Aorta (tissue), 5 donors: ENCODE results near the gene PAK1. TPM values are rescaled to one million over a fixed set of nuclear protein-coding genes. Genes with fewer than 3 reads are reported as not detected.

Experiments
- ATAC-seq: fragments of 200-7000 bp; cut with Tn5 transposase; one replicate; pipeline ENCODE4 v1.9.1; 2022; ENCODE audit warnings: moderate library complexity; ENCODE audit not compliant: low FRiP score
- DNase-seq, 2 donors: peaks; one replicate each; pipeline ENCODE4 v3.0.0-alpha.2; 2020
- H3K27ac ChIP-seq, 2 donors: one replicate each; pipeline ENCODE4 v1.5.1; 2013; ENCODE audit warnings: low read length in 2 of 2, mild to moderate bottlenecking in 2 of 2, moderate library complexity in 2 of 2, control low read depth in 1 of 2, inconsistent platforms in 1 of 2, low read depth in 1 of 2
- H3K27me3 ChIP-seq, 2 donors: one replicate each; pipeline ENCODE4 v1.6.1; 2013; ENCODE audit warnings: control low read depth in 1 of 2, low read length in 1 of 2, mild to moderate bottlenecking in 1 of 2, moderate library complexity in 1 of 2; ENCODE audit not compliant: insufficient read depth in 2 of 2, control insufficient read depth in 1 of 2
- H3K36me3 ChIP-seq, 2 donors: one replicate each; pipeline ENCODE4 v1.6.1; 2013; ENCODE audit warnings: control low read depth in 1 of 2, low read length in 1 of 2, mild to moderate bottlenecking in 1 of 2; ENCODE audit not compliant: insufficient read depth in 2 of 2, control insufficient read depth in 1 of 2
- H3K4me1 ChIP-seq, 2 donors: one replicate each; pipeline ENCODE4 v1.6.1; 2013; ENCODE audit warnings: low read length in 2 of 2, control low read depth in 1 of 2, mild to moderate bottlenecking in 1 of 2, moderate library complexity in 1 of 2; ENCODE audit not compliant: insufficient read depth in 2 of 2, control insufficient read depth in 1 of 2
- H3K4me3 ChIP-seq, 2 donors: one replicate each; pipeline ENCODE4 v1.5.1; 2013; ENCODE audit warnings: low read length in 2 of 2, control low read depth in 1 of 2, mild to moderate bottlenecking in 1 of 2
- H3K9me3 ChIP-seq: one replicate; pipeline ENCODE4 v1.6.1; 2013; ENCODE audit warnings: mild to moderate bottlenecking, low read length; ENCODE audit not compliant: control insufficient read depth
- WGBS, 2 donors: extraction: QIAGEN DNeasy Blood & Tissue Kit; methylation state at CpG; one replicate each; pipeline ENCODE4 v1.1.7; 2013; 5-methylcytosine and 5-hydroxymethylcytosine counted together
- intact Hi-C, 2 donors: fragments of 100-400 bp; cut with DNase I; formaldehyde crosslinking; loops; one replicate each; pipeline versions ENCODE4 v1.14.2 to v1.15.0; 2022
- polyA plus RNA-seq, 2 donors: library from polyadenylated mRNA; stranded (reverse); fragments of 200-250 nt; gene quantifications; one replicate each; pipeline ENCODE4 v1.2.3, GENCODE V29; 2013
- total RNA-seq, 2 donors: library from RNA; stranded (reverse); fragmentation: NEBNext Ultra II Directional; extraction: Animal tissue kit (Norgen Biotek cat#: 25700); gene quantifications; one replicate each; pipeline ENCODE4 v1.2.1, GENCODE V29; 2021
- donor health status: healthy with polysubstance abuse.
- donor health status: Bipolar disorder and iron deficiency.
- donor health status: DM: no; HTN: no; CAD: no.
- donor health status: DM: no; HTN: no; CAD: no.
- donor health status: DM: yes; HTN: yes; CAD: no.

Gene PAK1
- total and polyA plus RNA-seq, 4 donors = 9.4 to 42.6 (median 19.4) TPM

GRCh38 chr11:77318600-77318999 is 155.3 kb downstream of the PAK1 start:
- Histone ChIP-seq H3K9me3 (no peaks in the 10 kb centered on the region), H3K4me3 (no peak overlapping the region), H3K27me3 (no peaks in the 10 kb centered on the region), H3K27ac (no peak overlapping the region), H3K4me1 (no peaks in the 10 kb centered on the region), H3K36me3 (peaks cover 0 to 7% of the 10 kb centered on the region in 2 donors)
- whole genome bisulfite sequencing, 2 donors = 85 to 86% methylated on average over 2 of the region's 2 CpGs
- ATAC-seq = no peak
- no peak for DNase-seq
- intact Hi-C loops = no loop called here

GRCh38 chr11:77316733-77317342 is 157.1 kb downstream of the PAK1 start:
- ATAC-seq (no peak), DNase-seq (no peak)
- H3K36me3 ChIP-seq = no peaks in the 10 kb centered on the region
- no peaks in the 10 kb centered on the region for H3K4me1 ChIP-seq
- intact Hi-C loops = no loop called here
- no peaks in the 10 kb centered on the region for H3K9me3 ChIP-seq
- WGBS, 2 donors = 29 to 36% methylated on average over 5 of the region's 5 CpGs
- H3K27me3 ChIP-seq = no peaks in the 10 kb centered on the region
- no peak overlapping the region for H3K27ac ChIP-seq
- H3K4me3 ChIP-seq = no peak overlapping the region

- Histone ChIP-seq H3K27me3 (no peaks in the 10 kb centered on the region), H3K36me3 (no peaks in the 10 kb centered on the region), H3K9me3 (no peaks in the 10 kb centered on the region), H3K4me1 (no peaks in the 10 kb centered on the region), H3K27ac (no peak overlapping the region), H3K4me3 (no peak overlapping the region)
- intact Hi-C loops = no loop called here
- ATAC-seq (no peak), DNase-seq (no peak)
Measured at GRCh38 chr11:77312107-77312506, 161.8 kb downstream of the PAK1 start.

- H3K4me3 ChIP-seq = no peak overlapping the region
- no peaks in the 10 kb centered on the region for H3K36me3 ChIP-seq
- ATAC-seq (no peak), DNase-seq (no peak)
- intact Hi-C loops = no loop called here
- H3K27me3 ChIP-seq = no peaks in the 10 kb centered on the region
- no peaks in the 10 kb centered on the region for H3K4me1 ChIP-seq
- no peak overlapping the region for H3K27ac ChIP-seq
- no peaks in the 10 kb centered on the region for H3K9me3 ChIP-seq
- WGBS, 2 donors = 93 to 94% methylated on average over 3 of the region's 3 CpGs
Measured at GRCh38 chr11:77311701-77312100, 162.2 kb downstream of the PAK1 start.

- Histone ChIP-seq H3K9me3 (no peaks in the 10 kb centered on the region), H3K4me3 (no peak overlapping the region), H3K36me3 (no peaks in the 10 kb centered on the region), H3K27ac (no peak overlapping the region), H3K4me1 (no peaks in the 10 kb centered on the region), H3K27me3 (no peaks in the 10 kb centered on the region)
- DNase-seq = no peak
- 70 to 78% methylated on average over 5 of the region's 5 CpGs for WGBS, 2 donors
- intact Hi-C loops = no loop called here
- no peak for ATAC-seq
Measured at GRCh38 chr11:77310721-77311120, 163.2 kb downstream of the PAK1 start.

GRCh38 chr11:77309401-77310085 is 164.4 kb downstream of the PAK1 start:
- ATAC-seq = no peak
- Histone ChIP-seq H3K9me3 (no peaks in the 10 kb centered on the region), H3K27ac (no peak overlapping the region), H3K4me3 (no peak overlapping the region), H3K36me3 (no peaks in the 10 kb centered on the region), H3K4me1 (no peaks in the 10 kb centered on the region), H3K27me3 (no peaks in the 10 kb centered on the region)
- DNase-seq = no peak
- intact Hi-C loops = no loop called here
- WGBS, 2 donors = 78 to 80% methylated on average over 5 of the region's 5 CpGs

- DNase-seq = no peak
- intact Hi-C loops = no loop called here
- Histone ChIP-seq H3K4me1 (no peaks in the 10 kb centered on the region), H3K9me3 (no peaks in the 10 kb centered on the region), H3K36me3 (no peaks in the 10 kb centered on the region), H3K27me3 (no peaks in the 10 kb centered on the region), H3K27ac (no peak overlapping the region), H3K4me3 (no peak overlapping the region)
- ATAC-seq = no peak
Measured at GRCh38 chr11:77308838-77309237, 165.1 kb downstream of the PAK1 start.

GRCh38 chr11:77303328-77303727 is 170.6 kb downstream of the PAK1 start:
- no peak overlapping the region for H3K27ac ChIP-seq
- intact Hi-C loops = no loop called here
- no peak for DNase-seq
- no peaks in the 10 kb centered on the region for H3K36me3 ChIP-seq
- ATAC-seq = no peak
- H3K4me1 ChIP-seq = no peaks in the 10 kb centered on the region
- H3K9me3 ChIP-seq = no peaks in the 10 kb centered on the region
- WGBS, 2 donors = 79 to 81% methylated on average over 2 of the region's 2 CpGs
- no peaks in the 10 kb centered on the region for H3K27me3 ChIP-seq
- no peak overlapping the region for H3K4me3 ChIP-seq

DNA sequence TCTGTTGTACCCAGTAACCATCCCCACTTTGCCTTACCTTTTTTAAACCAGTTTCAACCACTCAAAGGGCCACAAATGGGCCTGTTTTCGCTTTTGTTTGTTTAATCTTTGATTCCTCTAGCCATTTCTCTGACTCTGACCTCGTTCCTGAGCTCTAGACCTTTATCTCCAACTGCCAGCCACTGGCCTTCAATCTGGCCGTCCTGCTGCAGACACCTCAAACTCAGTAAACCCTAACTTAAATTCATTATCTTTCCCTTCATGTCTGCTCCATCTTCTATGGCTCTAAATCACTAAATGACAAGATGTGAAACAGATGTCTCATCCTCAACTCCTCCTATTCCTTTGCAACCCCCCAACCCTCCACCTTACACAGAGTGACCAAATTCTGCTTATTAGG is 171.1 kb downstream of the PAK1 start:
- Histone ChIP-seq H3K4me1 (no peaks in the 10 kb centered on the region), H3K27ac (no peak overlapping the region), H3K27me3 (no peaks in the 10 kb centered on the region), H3K4me3 (no peak overlapping the region), H3K9me3 (no peaks in the 10 kb centered on the region), H3K36me3 (no peaks in the 10 kb centered on the region)
- WGBS, 2 donors = 79 to 80% methylated on average over 3 of the region's 3 CpGs
- ATAC-seq (no peak), DNase-seq (no peak)
- intact Hi-C loops = no loop called here
